ENCODE measurements around the gene KCNK18. TPM values are rescaled to one million over a fixed set of nuclear protein-coding genes. Genes with fewer than 3 reads are reported as not detected.
"Not testable (repeated sequence)": the region's sequence is repeated elsewhere in the genome, so short reads cannot be mapped to it uniquely, and the experiment has no call there.

KCNK18 gene
- total and polyA plus RNA-seq, 2 of the 8 experiments (the other 6 are each of a cell fraction or from before 2014, with no cell fraction given) = not detected

DNA sequence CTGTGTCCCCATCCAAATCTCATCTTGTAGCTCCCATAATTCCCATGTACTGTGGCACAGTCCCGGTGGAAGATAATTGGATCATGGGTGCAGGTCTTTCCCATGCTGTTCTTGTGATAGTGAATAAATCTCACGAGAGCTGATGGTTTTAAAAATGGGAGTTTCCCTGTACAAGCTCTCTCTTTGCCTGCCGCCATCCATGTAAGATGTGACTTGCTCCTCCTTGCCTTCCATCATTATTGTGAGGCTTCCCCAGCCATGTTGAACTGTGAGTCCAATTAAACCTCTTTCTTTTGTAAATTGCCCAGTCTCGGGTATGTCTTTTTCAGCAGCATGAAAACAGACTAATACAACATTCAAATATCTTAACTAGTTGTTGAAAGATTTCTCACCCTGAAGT lies 32.8 kb downstream of the KCNK18 start:
- H2AFZ ChIP-seq (ENCODE audit: low read length); H3K9ac ChIP-seq (replicated peaks in 1 of 4; ENCODE audit: extremely low read depth in 1 of 4, low read depth in 3 of 4, low read length in 3 of 4); H3K4me3 ChIP-seq (ENCODE audit: extremely low read depth in 1 of 4, insufficient read depth in 2 of 4, low read depth in 3 of 4, low read length in 4 of 4); H2BK5ac ChIP-seq (ENCODE audit: low read depth, low read length); DNase-seq (ENCODE audit: low read depth in 1 of 2, low spot score in 2 of 2); H4K5ac ChIP-seq (ENCODE audit: insufficient read length, low read depth, low read length); H3K27me3 ChIP-seq (replicated peaks in 1 of 4; ENCODE audit: control insufficient read depth in 3 of 4, extremely low read depth in 1 of 4, insufficient read depth in 3 of 4, low read length in 3 of 4); H2BK20ac ChIP-seq (ENCODE audit: low read length); H4K91ac ChIP-seq (replicated peaks; ENCODE audit: insufficient read length, low read length); H3K36me3 ChIP-seq (ENCODE audit: control insufficient read depth in 2 of 4, insufficient read depth in 4 of 4, low read length in 3 of 4); H4K8ac ChIP-seq (ENCODE audit: extremely low read depth, insufficient read depth, low read length); H3K23me2 ChIP-seq (ENCODE audit: low read depth, low read length); H3K79me1 ChIP-seq (ENCODE audit: low read depth, low read length); H3K4me1 ChIP-seq (replicated peaks in 1 of 4; ENCODE audit: control insufficient read depth in 3 of 4, insufficient read depth in 4 of 4, low read length in 3 of 4); H3K4me2 ChIP-seq (ENCODE audit: insufficient read depth in 1 of 2, low read depth in 2 of 2, low read length in 2 of 2); FAIRE-seq; H2AK5ac ChIP-seq (ENCODE audit: low read depth, low read length); H3K27ac ChIP-seq (ENCODE audit: low read depth, low read length); H3K56ac ChIP-seq (replicated peaks; ENCODE audit: insufficient read length, low read depth, low read length); H3K9me3 ChIP-seq (ENCODE audit: insufficient read depth in 2 of 2, low read depth in 1 of 2, low read length in 1 of 2); H4K20me1 ChIP-seq (replicated peaks in 1 of 2; ENCODE audit: control insufficient read depth in 1 of 2, insufficient read depth in 2 of 2, low read length in 2 of 2); H3K4ac ChIP-seq (replicated peaks; ENCODE audit: insufficient read length, low read depth, low read length); H2BK12ac ChIP-seq (ENCODE audit: low read depth, low read length); H3K79me2 ChIP-seq (ENCODE audit: control insufficient read depth in 1 of 2, insufficient read depth in 2 of 2, low read length in 2 of 2); H2BK15ac ChIP-seq (ENCODE audit: low read length); H3K14ac ChIP-seq (ENCODE audit: insufficient read length); H3K18ac ChIP-seq (ENCODE audit: extremely low read depth, low read length); H3K23ac ChIP-seq (ENCODE audit: insufficient read length); POLR2A ChIA-PET (ENCODE audit: partially characterized antibody); H2BK120ac ChIP-seq (replicated peaks; ENCODE audit: low read depth, low read length): not testable (repeated sequence)
- CTCF ChIA-PET (ENCODE audit: partially characterized antibody) = interaction anchor here (0.7 to 2.3 kb wide), 6 partner anchors 13 to 166 kb away, joined by 3 to 14 read pairs (median 3); no protein-coding TSS in a partner anchor
- WGBS, 2 experiments (ENCODE audit: extremely low coverage in 1 of 2, insufficient coverage in 1 of 2, insufficient read length in 1 of 2, insufficient replicate concordance in 2 of 2, low coverage in 1 of 2, low lambda C conversion rate in 2 of 2, missing lambda C conversion rate in 1 of 2) = 96% methylated on average over 4 of the region's 4 CpGs; no CpG with 5 or more reads in 1 of the 2 experiments

All from H1 (cell line).